Measurements from ENCODE around the gene GABBR1.

Gene GABBR1

DNA sequence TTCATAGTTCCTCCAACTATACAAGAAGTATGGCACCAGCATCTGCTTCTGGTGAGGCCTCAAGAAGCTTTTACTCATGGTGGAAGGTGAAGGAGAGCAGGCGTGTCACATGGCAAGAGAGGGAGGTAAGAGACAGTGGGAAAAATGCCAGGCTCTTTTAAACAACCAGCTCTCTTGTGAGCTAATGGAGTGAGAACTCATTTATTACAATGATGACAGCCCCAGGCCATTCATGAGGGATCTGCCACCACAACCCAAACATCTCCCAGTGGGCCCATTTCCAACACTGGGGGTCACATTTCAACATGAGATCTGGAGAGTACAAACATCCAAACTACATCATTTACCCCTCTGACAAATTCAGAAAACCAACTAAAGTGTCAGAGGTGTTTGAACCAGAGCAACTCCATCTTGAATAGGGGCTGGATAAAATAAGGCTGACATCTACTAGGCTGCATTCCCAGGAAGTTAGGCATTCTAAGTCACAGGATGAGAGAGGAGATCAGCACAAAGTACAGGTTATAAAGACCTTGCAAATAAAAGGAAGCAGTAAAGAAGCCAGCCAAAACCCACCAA, 71.3 kb downstream of the GABBR1 start:
- no peak for DNase-seq

GRCh38 chr6:29561091-29561490, 71.9 kb downstream of the GABBR1 start:
- no peak for DNase-seq

GRCh38 chr6:29559524-29560287, 73.3 kb downstream of the GABBR1 start, which contains the start of gene UBD:
UBD (minus strand) TSS chr6:29559732; CDS start chr6:29559701, 31 bp downstream.
- no peak for DNase-seq

DNA sequence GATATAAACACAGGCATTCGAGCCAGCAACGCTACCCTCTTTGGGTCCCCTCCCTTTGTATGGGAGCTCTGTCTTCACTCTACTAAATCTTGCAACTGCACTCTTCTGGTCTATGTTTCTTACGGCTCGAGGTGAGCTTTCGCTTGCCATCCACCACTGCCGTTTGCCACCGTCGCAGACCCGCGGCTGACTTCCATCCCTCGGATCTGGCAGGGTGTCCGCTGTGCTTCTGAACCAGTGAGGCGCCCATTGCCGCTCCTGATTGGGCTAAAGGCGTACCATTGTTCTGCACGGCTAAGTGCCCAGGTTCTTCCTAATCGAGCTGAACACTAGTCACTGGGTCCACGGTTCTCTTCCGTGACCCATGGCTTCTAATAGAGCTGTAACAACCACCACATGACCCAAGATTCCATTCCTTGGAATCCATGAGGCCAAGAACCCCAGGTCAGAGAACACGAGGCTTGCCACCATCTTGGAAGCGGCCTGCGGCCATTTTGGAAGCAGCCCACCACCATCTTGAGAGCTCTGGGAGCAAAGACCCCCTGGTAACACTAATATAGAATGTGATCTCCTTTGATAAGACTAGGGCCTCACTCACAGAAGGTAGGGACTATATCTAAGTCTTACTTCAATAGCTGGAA, 74.4 kb downstream of the GABBR1 start:
- DNase-seq = no peak

- DNase-seq = no peak
Observed at GRCh38 chr6:29557320-29557719, 75.7 kb downstream of the GABBR1 start.

DNA sequence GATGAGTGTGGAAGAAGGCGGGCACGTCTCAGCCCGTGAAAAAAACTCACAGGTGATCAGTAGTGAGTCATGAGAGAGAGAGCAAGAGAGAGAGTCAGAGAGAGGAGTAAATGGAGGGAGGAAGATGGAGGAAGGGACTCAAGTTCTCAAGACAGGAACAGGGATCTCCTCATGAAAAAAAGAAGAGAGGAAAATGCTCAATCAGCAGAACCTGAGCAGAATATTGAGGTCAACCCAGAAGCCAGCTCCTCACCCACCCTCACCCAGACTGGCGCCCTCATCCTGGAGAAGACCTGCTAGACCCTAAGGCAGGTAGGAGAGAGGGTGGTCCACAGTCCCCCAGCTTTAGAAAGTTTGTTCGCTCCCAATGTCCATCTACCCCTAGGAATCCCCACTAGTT, 78.2 kb downstream of the GABBR1 start:
- DNase-seq = no peak

GRCh38 chr6:29553268-29554057, 79.5 kb downstream of the GABBR1 start:
- peak; percentile 60 for DNase-seq

GRCh38 chr6:29552512-29553051, 80.4 kb downstream of the GABBR1 start:
- peak; percentile 71 for DNase-seq

DNA sequence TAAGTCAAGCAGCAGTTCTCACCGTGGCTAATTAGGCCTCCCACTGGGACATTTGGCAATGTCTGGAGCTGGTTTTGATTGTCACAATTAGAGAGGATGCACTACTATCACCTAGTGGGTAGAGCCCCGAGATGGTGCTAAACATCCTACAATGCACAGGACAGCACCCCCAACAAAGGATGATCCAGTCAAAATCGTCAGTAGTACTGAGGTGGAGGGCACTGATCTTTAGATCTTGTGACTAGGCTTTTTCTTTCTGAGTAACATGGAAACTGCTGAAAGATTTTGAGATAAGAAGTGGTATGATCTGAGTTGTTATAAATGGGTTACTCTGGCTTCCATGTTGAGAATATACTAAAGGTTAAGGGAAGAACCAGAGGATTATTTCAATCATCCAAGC, 85.4 kb downstream of the GABBR1 start:
- DNase-seq = no peak

GRCh38 chr6:29537714-29538403, 95.1 kb downstream of the GABBR1 start:
- DNase-seq = no peak

GRCh38 chr6:29532320-29532951, 100.5 kb downstream of the GABBR1 start:
- no peak for DNase-seq

- DNase-seq = peak; percentile 76
Observed at GRCh38 chr6:29531668-29532067, 101.3 kb downstream of the GABBR1 start.

- no peak for DNase-seq
Observed at GRCh38 chr6:29530671-29531310, 102.2 kb downstream of the GABBR1 start.

DNA sequence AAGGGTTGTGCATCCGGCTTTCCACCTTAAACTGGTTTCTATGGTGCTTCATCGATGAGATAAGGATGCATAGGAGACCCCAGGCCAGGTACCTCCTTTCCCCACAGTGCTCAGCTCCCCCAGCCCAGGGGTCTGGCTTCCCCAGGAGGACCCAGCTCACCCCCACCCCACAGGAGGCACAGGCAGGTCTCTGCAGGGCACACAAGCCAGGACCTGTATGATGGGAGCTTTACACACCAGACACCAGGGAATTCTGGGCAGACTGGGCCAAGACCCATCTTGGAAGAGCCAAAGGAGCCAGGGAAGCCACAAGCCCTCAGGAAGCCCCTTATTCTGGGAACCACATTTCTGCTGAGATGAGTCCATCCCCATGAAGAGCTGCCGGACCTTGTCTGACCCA, 103.0 kb downstream of the GABBR1 start:
- no peak for DNase-seq

DNA sequence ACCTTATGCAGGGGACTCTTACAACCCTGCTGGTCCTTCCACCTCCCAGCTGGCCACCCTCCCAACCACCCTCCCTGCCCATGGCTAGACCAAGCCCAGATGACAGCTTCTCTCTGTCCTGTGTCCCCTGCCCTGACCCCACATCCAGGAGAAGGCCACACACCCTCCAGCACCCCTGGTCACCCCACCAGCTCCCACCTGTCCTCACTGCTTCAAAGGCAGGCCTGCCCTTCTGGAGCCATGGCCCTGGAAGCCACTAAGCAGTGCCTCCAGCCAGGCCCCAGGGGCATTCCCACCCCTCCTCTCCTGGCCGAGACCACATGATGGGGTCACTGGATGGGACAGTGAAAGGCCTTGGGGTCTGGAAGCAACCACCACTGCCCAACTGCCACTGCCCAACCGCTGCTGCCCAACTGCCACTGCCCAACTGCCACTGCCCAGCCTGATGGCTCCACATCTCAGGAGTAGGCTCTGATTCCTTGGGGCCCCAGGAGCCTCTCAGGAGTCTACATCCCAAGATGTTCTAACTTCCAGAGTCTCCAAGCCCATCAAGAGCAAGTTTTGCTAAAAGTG, 103.9 kb downstream of the GABBR1 start:
- no peak for DNase-seq

DNA sequence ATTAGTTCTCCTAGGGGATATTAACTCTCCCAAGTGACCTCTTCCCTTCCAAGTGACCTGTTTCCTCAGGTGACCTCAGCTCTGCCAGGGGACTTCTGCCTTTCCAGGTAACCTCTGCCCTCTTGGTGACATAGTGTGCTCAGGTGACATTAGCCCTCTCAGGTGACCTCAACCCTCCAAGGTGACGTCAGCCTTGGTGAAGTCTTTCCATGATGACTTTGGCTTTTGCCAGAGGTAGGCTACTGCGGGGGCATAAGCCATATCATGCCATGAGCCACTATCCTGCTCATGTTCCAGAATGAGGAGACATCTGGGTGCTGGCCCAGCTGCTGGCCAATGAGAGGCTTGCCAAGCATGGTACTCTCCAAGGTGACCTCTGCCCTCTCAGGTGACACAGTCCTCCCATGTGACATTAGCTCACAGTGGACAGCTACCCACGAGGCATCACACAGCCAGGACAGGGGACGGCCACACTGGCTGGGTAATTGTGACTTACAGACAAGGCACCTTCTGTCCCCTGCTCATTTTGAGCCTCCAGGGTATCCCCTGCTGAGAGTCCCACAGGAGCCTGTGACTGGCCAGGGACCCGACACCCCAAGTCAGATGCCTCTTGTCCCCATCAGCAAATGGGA, 104.6 kb downstream of the GABBR1 start:
- DNase-seq = no peak

DNA sequence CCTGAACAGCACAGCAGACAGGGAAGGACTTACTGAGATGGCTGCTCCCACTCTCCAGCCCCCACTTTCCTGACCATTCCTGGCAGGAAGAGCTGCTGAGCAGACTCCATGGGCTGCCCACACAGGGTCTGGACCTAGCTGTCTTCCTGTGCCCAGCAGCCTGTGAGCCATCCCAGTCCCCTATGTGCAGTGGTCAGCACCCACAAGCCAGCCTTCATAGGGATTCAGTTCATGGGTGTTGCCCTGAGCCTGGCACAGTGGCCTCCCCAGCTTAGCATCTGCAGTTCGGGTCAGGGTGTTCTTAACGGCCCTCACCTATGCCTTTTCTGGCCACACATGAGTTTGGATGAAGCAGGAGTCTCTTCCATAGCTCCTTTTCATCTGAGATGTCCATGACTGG, 105.4 kb downstream of the GABBR1 start:
- DNase-seq = no peak

- DNase-seq = no peak
Observed at GRCh38 chr6:29527126-29527525, 105.9 kb downstream of the GABBR1 start.

DNA sequence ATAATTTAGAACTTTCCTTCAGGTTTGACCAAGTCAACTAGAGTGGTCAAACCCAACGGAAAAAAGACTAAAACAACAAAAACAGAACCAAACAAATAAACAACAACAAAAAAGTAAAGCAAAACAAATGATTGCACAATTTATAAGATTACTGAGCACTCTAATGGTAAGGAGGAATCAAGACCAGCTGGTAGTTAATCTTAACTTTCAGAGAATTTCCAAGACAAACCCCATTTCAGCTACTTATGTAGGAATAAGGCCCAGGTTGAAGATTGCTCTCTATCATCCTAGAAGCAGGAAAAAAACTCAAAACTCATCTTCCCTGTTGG, 107.7 kb downstream of the GABBR1 start:
- DNase-seq = no peak

- DNase-seq = no peak
Observed at GRCh38 chr6:29524444-29525310, 108.3 kb downstream of the GABBR1 start.
